ENCODE measurements around the gene NDUFA5.
A peak's percentile ranks its signal among the peaks of the same experiment; 100 is the strongest.
"Not testable (repeated sequence)": the region's sequence is repeated elsewhere in the genome, so short reads cannot be mapped to it uniquely, and the experiment has no call there.

The NDUFA5 gene

GRCh38 chr7:123527712-123528225, 29.8 kb downstream of the NDUFA5 start:
- H3K4me1 ChIP-seq (ENCODE audit: control insufficient read depth, low read depth, low read length); H3K4me3 ChIP-seq (ENCODE audit: low read length); H3K27ac ChIP-seq (ENCODE audit: low read depth, low read length); H3K4me2 ChIP-seq (ENCODE audit: low read length); DNase-seq; H3K23ac ChIP-seq (ENCODE audit: low read length); H4K8ac ChIP-seq (ENCODE audit: low read depth, low read length); H3K36me3 ChIP-seq (ENCODE audit: control insufficient read depth, insufficient read depth, low read length); H2AK5ac ChIP-seq (ENCODE audit: low read length); H4K5ac ChIP-seq (ENCODE audit: low read length); H3K4ac ChIP-seq (ENCODE audit: low read depth, low read length); H3K56ac ChIP-seq (ENCODE audit: low read length); H3K79me1 ChIP-seq (ENCODE audit: low read length); H3K27me3 ChIP-seq (ENCODE audit: insufficient read depth, low read length, poor library complexity); H3K79me2 ChIP-seq (ENCODE audit: control insufficient read depth, insufficient read depth, low read length); H2BK15ac ChIP-seq (replicated peaks; ENCODE audit: low read depth); H2BK120ac ChIP-seq (ENCODE audit: low read depth, low read length); H3K18ac ChIP-seq (ENCODE audit: low read length); H3K9ac ChIP-seq (ENCODE audit: low read length); H2BK5ac ChIP-seq (ENCODE audit: low read length): not testable (repeated sequence)
- no CpG with 5 or more reads among the region's 24 CpGs for WGBS (ENCODE audit: extremely low coverage, insufficient coverage, low lambda C conversion rate)

GRCh38 chr7:123526533-123526932, 31.1 kb downstream of the NDUFA5 start:
- H2BK5ac ChIP-seq (ENCODE audit: low read length); H3K4me1 ChIP-seq (ENCODE audit: control insufficient read depth, low read depth, low read length); H2BK15ac ChIP-seq (replicated peaks; ENCODE audit: low read depth); H3K27ac ChIP-seq (ENCODE audit: low read depth, low read length); H3K27me3 ChIP-seq (ENCODE audit: insufficient read depth, low read length, poor library complexity); H3K4me2 ChIP-seq (ENCODE audit: low read length); H3K4me3 ChIP-seq (ENCODE audit: low read length); H3K79me1 ChIP-seq (ENCODE audit: low read length); H3K56ac ChIP-seq (ENCODE audit: low read length); H3K9ac ChIP-seq (ENCODE audit: low read length); H3K4ac ChIP-seq (ENCODE audit: low read depth, low read length); DNase-seq; H2AK5ac ChIP-seq (ENCODE audit: low read length); H3K79me2 ChIP-seq (ENCODE audit: control insufficient read depth, insufficient read depth, low read length); H4K5ac ChIP-seq (ENCODE audit: low read length); H3K23ac ChIP-seq (ENCODE audit: low read length); H3K18ac ChIP-seq (ENCODE audit: low read length); H3K36me3 ChIP-seq (ENCODE audit: control insufficient read depth, insufficient read depth, low read length); H4K8ac ChIP-seq (ENCODE audit: low read depth, low read length); H2BK120ac ChIP-seq (ENCODE audit: low read depth, low read length): not testable (repeated sequence)
- WGBS (ENCODE audit: extremely low coverage, insufficient coverage, low lambda C conversion rate): no CpG with 5 or more reads among the region's 7 CpGs

GRCh38 chr7:123522066-123522465, 35.6 kb downstream of the NDUFA5 start:
- no peak overlapping the region for H3K18ac ChIP-seq (ENCODE audit: low read length)
- no peak overlapping the region for H2BK5ac ChIP-seq (ENCODE audit: low read length)
- H2BK15ac ChIP-seq (replicated peaks; ENCODE audit: low read depth): no peak overlapping the region

GRCh38 chr7:123505221-123505620, 52.4 kb downstream of the NDUFA5 start:
- Histone ChIP-seq H3K56ac (ENCODE audit: low read length) (no peak overlapping the region), H2AK5ac (ENCODE audit: low read length) (no peak overlapping the region), H3K79me2 (ENCODE audit: control insufficient read depth, insufficient read depth, low read length) (no peaks in the 10 kb centered on the region), H2BK15ac (replicated peaks; ENCODE audit: low read depth) (no peak overlapping the region), H3K36me3 (ENCODE audit: control insufficient read depth, insufficient read depth, low read length) (no peaks in the 10 kb centered on the region), H3K4me3 (ENCODE audit: low read length) (no peak overlapping the region), H2BK5ac (ENCODE audit: low read length) (no peak overlapping the region), H3K23ac (ENCODE audit: low read length) (no peak overlapping the region), H2BK120ac (ENCODE audit: low read depth, low read length) (no peak overlapping the region), H3K9ac (ENCODE audit: low read length) (no peak overlapping the region), H3K27ac (ENCODE audit: low read depth, low read length) (no peak overlapping the region), H3K18ac (ENCODE audit: low read length) (no peak overlapping the region), H3K79me1 (ENCODE audit: low read length) (no peaks in the 10 kb centered on the region), H3K4ac (ENCODE audit: low read depth, low read length) (no peak overlapping the region), H3K4me2 (ENCODE audit: low read length) (no peak overlapping the region), H4K5ac (ENCODE audit: low read length) (no peak overlapping the region), H3K27me3 (ENCODE audit: insufficient read depth, low read length, poor library complexity) (no peaks in the 10 kb centered on the region), H4K8ac (ENCODE audit: low read depth, low read length) (no peak overlapping the region), H3K4me1 (ENCODE audit: control insufficient read depth, low read depth, low read length) (no peaks in the 10 kb centered on the region)
- peak; percentile 6 for DNase-seq
- WGBS (ENCODE audit: extremely low coverage, insufficient coverage, low lambda C conversion rate): no CpG with 5 or more reads among the region's 2 CpGs

More at GRCh38 chr7:123522066-123522465, 35.6 kb downstream of the NDUFA5 start:
- H3K9ac ChIP-seq (ENCODE audit: low read length): no peak overlapping the region
- H4K5ac ChIP-seq (ENCODE audit: low read length): no peak overlapping the region
- H3K27ac ChIP-seq (ENCODE audit: low read depth, low read length): no peak overlapping the region
- no peak overlapping the region for H3K4me2 ChIP-seq (ENCODE audit: low read length)
- H3K4me1 ChIP-seq (ENCODE audit: control insufficient read depth, low read depth, low read length): no peaks in the 10 kb centered on the region
- H3K79me1 ChIP-seq (ENCODE audit: low read length): no peaks in the 10 kb centered on the region
- no peak overlapping the region for H3K4me3 ChIP-seq (ENCODE audit: low read length)
- no peak overlapping the region for H2AK5ac ChIP-seq (ENCODE audit: low read length)
- no peaks in the 10 kb centered on the region for H3K79me2 ChIP-seq (ENCODE audit: control insufficient read depth, insufficient read depth, low read length)
- H3K36me3 ChIP-seq (ENCODE audit: control insufficient read depth, insufficient read depth, low read length): no peaks in the 10 kb centered on the region
- no peaks in the 10 kb centered on the region for H3K27me3 ChIP-seq (ENCODE audit: insufficient read depth, low read length, poor library complexity)
- no peak overlapping the region for H2BK120ac ChIP-seq (ENCODE audit: low read depth, low read length)
- no peak overlapping the region for H3K56ac ChIP-seq (ENCODE audit: low read length)
- no peak overlapping the region for H4K8ac ChIP-seq (ENCODE audit: low read depth, low read length)
- no CpG with 5 or more reads among the region's 2 CpGs for whole genome bisulfite sequencing (ENCODE audit: extremely low coverage, insufficient coverage, low lambda C conversion rate)
- no peak for DNase-seq
- H3K23ac ChIP-seq (ENCODE audit: low read length): no peak overlapping the region
- no peak overlapping the region for H3K4ac ChIP-seq (ENCODE audit: low read depth, low read length)

GRCh38 chr7:123502201-123502600, 55.4 kb downstream of the NDUFA5 start:
- H3K4ac ChIP-seq (ENCODE audit: low read depth, low read length): no peak overlapping the region
- no peak overlapping the region for H4K8ac ChIP-seq (ENCODE audit: low read depth, low read length)
- H2BK120ac ChIP-seq (ENCODE audit: low read depth, low read length): no peak overlapping the region
- no peak overlapping the region for H2BK5ac ChIP-seq (ENCODE audit: low read length)
- peak; percentile 26 for DNase-seq
- no peak overlapping the region for H2BK15ac ChIP-seq (replicated peaks; ENCODE audit: low read depth)
- H3K23ac ChIP-seq (ENCODE audit: low read length): no peak overlapping the region
- no peak overlapping the region for H3K18ac ChIP-seq (ENCODE audit: low read length)
- H3K79me1 ChIP-seq (ENCODE audit: low read length): no peaks in the 10 kb centered on the region
- no peak overlapping the region for H2AK5ac ChIP-seq (ENCODE audit: low read length)
- H3K4me3 ChIP-seq (ENCODE audit: low read length): no peak overlapping the region
- H3K56ac ChIP-seq (ENCODE audit: low read length): no peak overlapping the region
- H3K9ac ChIP-seq (ENCODE audit: low read length): no peak overlapping the region
- H3K4me1 ChIP-seq (ENCODE audit: control insufficient read depth, low read depth, low read length): no peaks in the 10 kb centered on the region
- no peaks in the 10 kb centered on the region for H3K79me2 ChIP-seq (ENCODE audit: control insufficient read depth, insufficient read depth, low read length)
- no CpG with 5 or more reads among the region's 5 CpGs for WGBS (ENCODE audit: extremely low coverage, insufficient coverage, low lambda C conversion rate)
- no peak overlapping the region for H3K4me2 ChIP-seq (ENCODE audit: low read length)
- no peaks in the 10 kb centered on the region for H3K27me3 ChIP-seq (ENCODE audit: insufficient read depth, low read length, poor library complexity)
- no peak overlapping the region for H3K27ac ChIP-seq (ENCODE audit: low read depth, low read length)
- no peaks in the 10 kb centered on the region for H3K36me3 ChIP-seq (ENCODE audit: control insufficient read depth, insufficient read depth, low read length)
- no peak overlapping the region for H4K5ac ChIP-seq (ENCODE audit: low read length)

- Histone ChIP-seq H3K4me3 (ENCODE audit: low read length) (no peak overlapping the region), H4K8ac (ENCODE audit: low read depth, low read length) (no peak overlapping the region), H3K27ac (ENCODE audit: low read depth, low read length) (no peak overlapping the region), H2BK15ac (replicated peaks; ENCODE audit: low read depth) (no peak overlapping the region), H3K18ac (ENCODE audit: low read length) (no peak overlapping the region), H3K4me1 (ENCODE audit: control insufficient read depth, low read depth, low read length) (no peaks in the 10 kb centered on the region), H4K5ac (ENCODE audit: low read length) (no peak overlapping the region), H2BK5ac (ENCODE audit: low read length) (no peak overlapping the region), H3K23ac (ENCODE audit: low read length) (no peak overlapping the region), H3K9ac (ENCODE audit: low read length) (no peak overlapping the region), H2BK120ac (ENCODE audit: low read depth, low read length) (no peak overlapping the region), H3K4ac (ENCODE audit: low read depth, low read length) (no peak overlapping the region), H3K56ac (ENCODE audit: low read length) (no peak overlapping the region), H3K27me3 (ENCODE audit: insufficient read depth, low read length, poor library complexity) (no peaks in the 10 kb centered on the region), H2AK5ac (ENCODE audit: low read length) (no peak overlapping the region), H3K79me1 (ENCODE audit: low read length) (no peaks in the 10 kb centered on the region), H3K36me3 (ENCODE audit: control insufficient read depth, insufficient read depth, low read length) (no peaks in the 10 kb centered on the region), H3K4me2 (ENCODE audit: low read length) (no peak overlapping the region), H3K79me2 (ENCODE audit: control insufficient read depth, insufficient read depth, low read length) (no peaks in the 10 kb centered on the region)
- no peak for DNase-seq
- no CpG with 5 or more reads among the region's 1 CpG for WGBS (ENCODE audit: extremely low coverage, insufficient coverage, low lambda C conversion rate)
Observed at GRCh38 chr7:123500878-123501489, 56.6 kb downstream of the NDUFA5 start.
